MM.1S (cell line): ENCODE results near the gene ABHD11.

Source experiments
- EZH2 ChIP-seq: fragments of 300-600 bp; sonication (generic); optimal IDR thresholded peaks from 2 replicates; pipeline ENCODE3; 2017; ENCODE audit warnings: low read depth, mild to moderate bottlenecking, antibody characterized with exemption, low read length, mixed read lengths
- EZH2phosphoT487 ChIP-seq: fragments of 300-600 bp; sonication (generic); IDR thresholded peaks from 2 replicates; pipeline ENCODE4 v1.6.1; 2018; ENCODE audit warnings: antibody characterized with exemption, low read length
- TF ChIP-seq, protein P1 (sequence below): fragments of 300-600 bp; sonication (generic); IDR thresholded peaks from 2 replicates; pipeline ENCODE4 v1.5.1; 2016; ENCODE audit warnings: antibody characterized with exemption, low read length, mixed read lengths

DNA sequence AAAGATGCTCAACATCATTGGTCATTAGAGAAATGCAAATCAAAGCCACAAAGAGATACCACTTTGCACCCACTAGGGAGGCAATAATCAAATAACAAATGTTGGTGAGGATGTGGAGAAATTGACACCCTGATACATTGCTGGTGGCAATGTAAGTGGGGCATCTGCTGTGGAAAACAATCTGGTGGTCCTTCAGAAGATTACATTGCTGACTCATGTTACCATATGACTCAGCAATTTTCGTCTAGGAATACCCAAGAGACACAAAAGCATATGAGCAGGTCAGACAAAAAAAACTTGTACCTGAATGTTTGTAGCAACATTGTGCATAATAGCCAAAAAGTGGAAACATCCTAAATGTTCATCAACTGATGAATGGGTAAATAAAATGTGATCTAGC, 36.3 kb upstream of the ABHD11 start:
- TF ChIP-seq, protein P1, sequence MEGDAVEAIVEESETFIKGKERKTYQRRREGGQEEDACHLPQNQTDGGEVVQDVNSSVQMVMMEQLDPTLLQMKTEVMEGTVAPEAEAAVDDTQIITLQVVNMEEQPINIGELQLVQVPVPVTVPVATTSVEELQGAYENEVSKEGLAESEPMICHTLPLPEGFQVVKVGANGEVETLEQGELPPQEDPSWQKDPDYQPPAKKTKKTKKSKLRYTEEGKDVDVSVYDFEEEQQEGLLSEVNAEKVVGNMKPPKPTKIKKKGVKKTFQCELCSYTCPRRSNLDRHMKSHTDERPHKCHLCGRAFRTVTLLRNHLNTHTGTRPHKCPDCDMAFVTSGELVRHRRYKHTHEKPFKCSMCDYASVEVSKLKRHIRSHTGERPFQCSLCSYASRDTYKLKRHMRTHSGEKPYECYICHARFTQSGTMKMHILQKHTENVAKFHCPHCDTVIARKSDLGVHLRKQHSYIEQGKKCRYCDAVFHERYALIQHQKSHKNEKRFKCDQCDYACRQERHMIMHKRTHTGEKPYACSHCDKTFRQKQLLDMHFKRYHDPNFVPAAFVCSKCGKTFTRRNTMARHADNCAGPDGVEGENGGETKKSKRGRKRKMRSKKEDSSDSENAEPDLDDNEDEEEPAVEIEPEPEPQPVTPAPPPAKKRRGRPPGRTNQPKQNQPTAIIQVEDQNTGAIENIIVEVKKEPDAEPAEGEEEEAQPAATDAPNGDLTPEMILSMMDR, result no peak
- no peak for TF ChIP-seq EZH2
- TF ChIP-seq EZH2phosphoT487, result no peak
